NT2/D1 (cell line): ENCODE data around the gene ROBO1.

Experiments
- DNase-seq: peaks from one replicate; pipeline ENCODE4 v3.0.0-alpha.2; 2011; ENCODE audit warnings: low read depth, low spot score
- H3K27me3 ChIP-seq: 2 replicates; pipeline ENCODE4 v1.6.0; 2011; ENCODE audit warnings: mild to moderate bottlenecking; ENCODE audit not compliant: insufficient read length, insufficient read depth
- H3K36me3 ChIP-seq: 2 replicates; pipeline ENCODE4 v1.6.1; 2011; ENCODE audit warnings: mild to moderate bottlenecking, low read length, mixed read lengths; ENCODE audit not compliant: insufficient read depth, insufficient read length
- H3K4me1 ChIP-seq: 2 replicates; pipeline ENCODE4 v1.5.1; 2011; ENCODE audit not compliant: insufficient read depth, insufficient read length
- H3K4me3 ChIP-seq: 2 replicates; pipeline ENCODE4 v1.5.1; 2011; ENCODE audit warnings: low read depth; ENCODE audit not compliant: insufficient read length
- H3K9ac ChIP-seq: 2 replicates; pipeline ENCODE4 v1.6.0; 2011; ENCODE audit warnings: low read depth; ENCODE audit not compliant: insufficient read length
- H3K9me3 ChIP-seq: 2 replicates; pipeline ENCODE4 v1.5.1; 2011; ENCODE audit warnings: mild to moderate bottlenecking, low read length; ENCODE audit not compliant: insufficient read depth
- SUZ12 ChIP-seq: IDR thresholded peaks from 2 replicates; pipeline ENCODE4 v1.6.1; 2011; ENCODE audit not compliant: insufficient read length, insufficient read depth; ENCODE audit errors: extremely low read depth
- YY1 ChIP-seq: IDR thresholded peaks from 2 replicates; pipeline ENCODE4 v1.6.1; 2011; ENCODE audit not compliant: insufficient read length, insufficient read depth
- ZNF274 ChIP-seq: IDR thresholded peaks from 2 replicates; pipeline ENCODE4 v1.6.1; 2011; ENCODE audit warnings: mild to moderate bottlenecking, low read depth, low read length

The ROBO1 gene

GRCh38 chr3:79639855-79640254 is 127.9 kb downstream of the ROBO1 start:
- no peaks in the 10 kb centered on the region for H3K27me3 ChIP-seq
- no peaks in the 10 kb centered on the region for H3K36me3 ChIP-seq
- no peak overlapping the region for H3K9ac ChIP-seq
- H3K9me3 ChIP-seq = no peaks in the 10 kb centered on the region
- DNase-seq = no peak
- no peaks in the 10 kb centered on the region for H3K4me1 ChIP-seq
- H3K4me3 ChIP-seq = no peak overlapping the region
- TF ChIP-seq YY1 = no peak
- no peak for TF ChIP-seq SUZ12
- no peak for TF ChIP-seq ZNF274

- Histone ChIP-seq H3K27me3 (no peaks in the 10 kb centered on the region), H3K9ac (no peak overlapping the region), H3K36me3 (no peaks in the 10 kb centered on the region), H3K4me1 (no peaks in the 10 kb centered on the region), H3K9me3 (no peaks in the 10 kb centered on the region), H3K4me3 (no peak overlapping the region)
- no peak for TF ChIP-seq YY1
- TF ChIP-seq ZNF274 = no peak
- no peak for TF ChIP-seq SUZ12
- no peak for DNase-seq
Observed at GRCh38 chr3:79636372-79636771, 131.4 kb downstream of the ROBO1 start.

- Histone ChIP-seq H3K9me3 (no peaks in the 10 kb centered on the region), H3K4me3 (no peak overlapping the region), H3K36me3 (no peaks in the 10 kb centered on the region), H3K4me1 (no peaks in the 10 kb centered on the region), H3K27me3 (no peaks in the 10 kb centered on the region), H3K9ac (no peak overlapping the region)
- TF ChIP-seq ZNF274 (no peak), SUZ12 (no peak)
- no peak for DNase-seq
Observed at GRCh38 chr3:79632842-79633241, 135.0 kb downstream of the ROBO1 start.

GRCh38 chr3:79618883-79619282 is 148.9 kb downstream of the ROBO1 start:
- TF ChIP-seq ZNF274 (no peak), SUZ12 (no peak), YY1 (no peak)
- Histone ChIP-seq H3K36me3 (no peaks in the 10 kb centered on the region), H3K4me3 (no peak overlapping the region)

GRCh38 chr3:79606414-79606813 is 161.4 kb downstream of the ROBO1 start:
- Histone ChIP-seq H3K27me3 (no peaks in the 10 kb centered on the region), H3K9me3 (no peaks in the 10 kb centered on the region), H3K9ac (no peak overlapping the region), H3K4me1 (no peaks in the 10 kb centered on the region), H3K4me3 (no peak overlapping the region), H3K36me3 (no peaks in the 10 kb centered on the region)
- no peak for TF ChIP-seq ZNF274
- TF ChIP-seq YY1 = no peak
- TF ChIP-seq SUZ12 = no peak
- DNase-seq = no peak

More at GRCh38 chr3:79618883-79619282, 148.9 kb downstream of the ROBO1 start:
- no peaks in the 10 kb centered on the region for H3K4me1 ChIP-seq
- no peak for DNase-seq
- no peaks in the 10 kb centered on the region for H3K27me3 ChIP-seq
- H3K9ac ChIP-seq = no peak overlapping the region
- H3K9me3 ChIP-seq = peaks cover 29% of the 10 kb centered on the region

GRCh38 chr3:79604681-79605080 is 163.1 kb downstream of the ROBO1 start:
- no peak for TF ChIP-seq ZNF274
- TF ChIP-seq YY1 = no peak
- DNase-seq = no peak
- no peaks in the 10 kb centered on the region for H3K36me3 ChIP-seq

GRCh38 chr3:79602385-79602784 is 165.4 kb downstream of the ROBO1 start:
- Histone ChIP-seq H3K36me3 (no peaks in the 10 kb centered on the region), H3K27me3 (no peaks in the 10 kb centered on the region), H3K4me1 (no peaks in the 10 kb centered on the region), H3K9ac (no peak overlapping the region), H3K4me3 (no peak overlapping the region), H3K9me3 (no peaks in the 10 kb centered on the region)
- TF ChIP-seq YY1 (no peak), ZNF274 (no peak), SUZ12 (no peak)
- no peak for DNase-seq

More at GRCh38 chr3:79604681-79605080, 163.1 kb downstream of the ROBO1 start:
- Histone ChIP-seq H3K9me3 (no peaks in the 10 kb centered on the region), H3K4me1 (no peaks in the 10 kb centered on the region), H3K27me3 (no peaks in the 10 kb centered on the region), H3K9ac (no peak overlapping the region), H3K4me3 (no peak overlapping the region)

GRCh38 chr3:79598594-79598993 is 169.2 kb downstream of the ROBO1 start:
- Histone ChIP-seq H3K27me3 (no peaks in the 10 kb centered on the region), H3K36me3 (no peaks in the 10 kb centered on the region), H3K9me3 (no peaks in the 10 kb centered on the region), H3K4me1 (no peaks in the 10 kb centered on the region), H3K4me3 (no peak overlapping the region), H3K9ac (no peak overlapping the region)
- DNase-seq = peak; percentile 11
- no peak for TF ChIP-seq YY1
- no peak for TF ChIP-seq SUZ12
- no peak for TF ChIP-seq ZNF274
